ENCODE measurements around the gene VSTM1. TPM values are rescaled to one million over a fixed set of nuclear protein-coding genes. Genes with fewer than 3 reads are reported as not detected.

VSTM1 gene
- total and polyA plus RNA-seq, 2 donors (not counting 3 experiments of a cell fraction or from before 2014, with no cell fraction given), result not detected

- Histone ChIP-seq H3K36me3 (ENCODE audit: control insufficient read depth in 2 of 2, extremely low read depth in 1 of 2, insufficient read depth in 2 of 2, low read length in 2 of 2) (peaks cover 0 to 40% of the 10 kb centered on the region in 2 experiments), H3K9me1 (replicated peaks; ENCODE audit: control insufficient read depth, extremely low read depth, insufficient read depth, low read length) (no peaks in the 10 kb centered on the region), H3K4me1 (ENCODE audit: control insufficient read depth, extremely low read depth, insufficient read depth, low read length) (no peaks in the 10 kb centered on the region), H3K79me2 (ENCODE audit: control insufficient read depth, insufficient read depth, low read length) (peaks cover 8% of the 10 kb centered on the region), H3K9me3 (replicated peaks; ENCODE audit: control insufficient read depth, insufficient read depth, low read length) (no peaks in the 10 kb centered on the region), H2AFZ (ENCODE audit: low read depth, low read length) (no peak overlapping the region), H3K9ac (replicated peaks; ENCODE audit: extremely low read depth, insufficient read depth, low read length) (no peak overlapping the region), H4K20me1 (replicated peaks; ENCODE audit: control insufficient read depth, extremely low read depth, insufficient read depth, low read length) (no peaks in the 10 kb centered on the region), H3K4me3 (replicated peaks in 1 of 3; ENCODE audit: insufficient read depth in 1 of 3, low read depth in 1 of 3, low read length in 3 of 3) (no peak overlapping the region), H3K27ac (ENCODE audit: insufficient read depth, low read depth, low read length) (no peak overlapping the region), H3K4me2 (ENCODE audit: insufficient read depth, low read length) (no peak overlapping the region), H3K27me3 (ENCODE audit: control insufficient read depth in 2 of 2, insufficient read depth in 2 of 2, low read length in 2 of 2) (no peaks in the 10 kb centered on the region)
- TF ChIP-seq JUN (IDR thresholded peaks at IDR 0.05; ENCODE audit: borderline replicate concordance, insufficient read depth, insufficient read length, low read depth) (no peak), POLR2AphosphoS5 (IDR thresholded peaks at IDR 0.05; ENCODE audit: insufficient read depth, low read depth, low read length) (no peak), EZH2 (IDR thresholded peaks at IDR 0.05; ENCODE audit: borderline replicate concordance, low read depth, low read length, severe bottlenecking) (no peak), MYC (IDR thresholded peaks at IDR 0.05; ENCODE audit: low read depth, low read length) (no peak), CTCF (IDR thresholded peaks at IDR 0.05; ENCODE audit: extremely low read depth in 1 of 2, insufficient read depth in 1 of 2, low read depth in 1 of 2, low read length in 2 of 2) (no peak), GATA2 (IDR thresholded peaks at IDR 0.05; ENCODE audit: insufficient read depth, insufficient read length, low read depth, low read length) (no peak), FOS (IDR thresholded peaks at IDR 0.05; ENCODE audit: borderline replicate concordance, insufficient read depth, low read length) (no peak), POLR2A (IDR thresholded peaks at IDR 0.05; ENCODE audit: low read depth, low read length) (no peak), MAX (IDR thresholded peaks at IDR 0.05; ENCODE audit: insufficient read depth, insufficient read length) (no peak)
- BruUV-seq (replicated peaks), result no TSS peak
- no peak for DNase-seq (ENCODE audit: low read depth, low spot score)
- intact Hi-C loops (cut with micrococcal nuclease) (no loop called here), dilution Hi-C loops (cut with MboI; ENCODE audit: extremely low pct_ligation_motif_present, low sequenced_read_pairs) (no loop called here)
- FAIRE-seq, result no peak
- ChIA-PET CTCF (no interaction called here), POLR2A (no interaction called here)
These were observed 43.0 kb upstream of the VSTM1 start for GRCh38 chr19:54106716-54107115.
